ENCODE results near the gene SEZ6.

SEZ6 gene

GRCh38 chr17:29046473-29046839 lies 40.6 kb upstream of the SEZ6 start:
- WGBS, 2 donors (ENCODE audit: extremely low coverage in 2 of 2, insufficient read length in 2 of 2, insufficient replicate concordance in 1 of 2) = no CpG with 5 or more reads among the region's 5 CpGs
- Histone ChIP-seq H3K36me3 (replicated peaks in 1 of 2; ENCODE audit: control insufficient read depth in 2 of 2, insufficient read depth in 2 of 2, low read length in 2 of 2) (no peaks in the 10 kb centered on the region), H2AFZ (ENCODE audit: low read length) (no peak overlapping the region), H2BK5ac (ENCODE audit: low read length) (no peak overlapping the region), H3K79me1 (ENCODE audit: low read depth, low read length) (no peaks in the 10 kb centered on the region), H3K4ac (ENCODE audit: low read length) (no peak overlapping the region), H3K4me3 (ENCODE audit: low read length in 2 of 2) (no peak overlapping the region), H2BK120ac (ENCODE audit: low read depth, low read length) (no peak overlapping the region), H2BK12ac (ENCODE audit: low read length) (no peak overlapping the region), H2BK15ac (ENCODE audit: low read length) (no peak overlapping the region), H3K14ac (ENCODE audit: low read length) (no peak overlapping the region), H3K9me3 (replicated peaks in 1 of 2; ENCODE audit: control insufficient read depth in 2 of 2, insufficient read depth in 1 of 2, low read depth in 1 of 2, low read length in 2 of 2) (no peaks in the 10 kb centered on the region), H3K27ac (replicated peaks; ENCODE audit: low read length) (no peak overlapping the region), H3K23ac (ENCODE audit: low read depth, low read length, poor library complexity) (no peak overlapping the region), H4K8ac (ENCODE audit: low read depth, low read length) (no peak overlapping the region), H2AK5ac (ENCODE audit: low read depth, low read length) (no peak overlapping the region), H3K4me2 (ENCODE audit: insufficient read depth, low read length, poor library complexity, severe bottlenecking) (no peak overlapping the region), H3K9ac (ENCODE audit: low read depth, low read length, poor library complexity) (no peak overlapping the region), H4K91ac (ENCODE audit: low read depth, low read length, poor library complexity) (no peak overlapping the region), H3K18ac (ENCODE audit: low read length) (no peak overlapping the region), H3K4me1 (ENCODE audit: control insufficient read depth in 2 of 2, insufficient read depth in 1 of 2, low read depth in 1 of 2, low read length in 2 of 2) (peaks cover 22 to 71% of the 10 kb centered on the region in 2 donors), H3K27me3 (ENCODE audit: control insufficient read depth in 3 of 3, insufficient read depth in 3 of 3, low read depth in 1 of 3, low read length in 3 of 3) (no peaks in the 10 kb centered on the region)
- no peak for DNase-seq (ENCODE audit: low spot score)

- Histone ChIP-seq H3K9me3 (replicated peaks in 1 of 2; ENCODE audit: control insufficient read depth in 2 of 2, insufficient read depth in 1 of 2, low read depth in 1 of 2, low read length in 2 of 2) (no peaks in the 10 kb centered on the region), H3K4ac (ENCODE audit: low read length) (no peak overlapping the region), H3K79me1 (ENCODE audit: low read depth, low read length) (no peaks in the 10 kb centered on the region), H3K23ac (ENCODE audit: low read depth, low read length, poor library complexity) (no peak overlapping the region), H3K9ac (ENCODE audit: low read depth, low read length, poor library complexity) (no peak overlapping the region), H2AK5ac (ENCODE audit: low read depth, low read length) (no peak overlapping the region), H3K18ac (ENCODE audit: low read length) (no peak overlapping the region), H2BK120ac (ENCODE audit: low read depth, low read length) (no peak overlapping the region), H2BK15ac (ENCODE audit: low read length) (no peak overlapping the region), H2BK5ac (ENCODE audit: low read length) (no peak overlapping the region), H3K4me2 (ENCODE audit: insufficient read depth, low read length, poor library complexity, severe bottlenecking) (no peak overlapping the region), H3K27ac (replicated peaks; ENCODE audit: low read length) (no peak overlapping the region), H2AFZ (ENCODE audit: low read length) (no peak overlapping the region), H3K14ac (ENCODE audit: low read length) (no peak overlapping the region), H3K4me1 (ENCODE audit: control insufficient read depth in 2 of 2, insufficient read depth in 1 of 2, low read depth in 1 of 2, low read length in 2 of 2) (peaks cover 20 to 68% of the 10 kb centered on the region in 2 donors), H3K36me3 (replicated peaks in 1 of 2; ENCODE audit: control insufficient read depth in 2 of 2, insufficient read depth in 2 of 2, low read length in 2 of 2) (no peaks in the 10 kb centered on the region), H3K27me3 (ENCODE audit: control insufficient read depth in 3 of 3, insufficient read depth in 3 of 3, low read depth in 1 of 3, low read length in 3 of 3) (no peaks in the 10 kb centered on the region), H2BK12ac (ENCODE audit: low read length) (no peak overlapping the region), H4K8ac (ENCODE audit: low read depth, low read length) (no peak overlapping the region), H4K91ac (ENCODE audit: low read depth, low read length, poor library complexity) (no peak overlapping the region), H3K4me3 (ENCODE audit: low read length in 2 of 2) (no peak overlapping the region)
- DNase-seq (ENCODE audit: low spot score) = no peak
- no CpG with 5 or more reads among the region's 7 CpGs for WGBS, 2 donors (ENCODE audit: extremely low coverage in 2 of 2, insufficient read length in 2 of 2, insufficient replicate concordance in 1 of 2)
Observed at GRCh38 chr17:29045734-29046472, 40.1 kb upstream of the SEZ6 start.

- Histone ChIP-seq H2AFZ (ENCODE audit: low read length) (no peak overlapping the region), H2BK5ac (ENCODE audit: low read length) (no peak overlapping the region), H2BK15ac (ENCODE audit: low read length) (no peak overlapping the region), H3K4me1 (ENCODE audit: control insufficient read depth in 2 of 2, insufficient read depth in 1 of 2, low read depth in 1 of 2, low read length in 2 of 2) (peaks cover 22 to 70% of the 10 kb centered on the region in 2 donors), H3K4me3 (ENCODE audit: low read length in 2 of 2) (no peak overlapping the region), H3K14ac (ENCODE audit: low read length) (no peak overlapping the region), H3K9me3 (replicated peaks in 1 of 2; ENCODE audit: control insufficient read depth in 2 of 2, insufficient read depth in 1 of 2, low read depth in 1 of 2, low read length in 2 of 2) (no peaks in the 10 kb centered on the region), H4K8ac (ENCODE audit: low read depth, low read length) (no peak overlapping the region), H3K27ac (replicated peaks; ENCODE audit: low read length) (no peak overlapping the region), H3K9ac (ENCODE audit: low read depth, low read length, poor library complexity) (no peak overlapping the region), H3K27me3 (ENCODE audit: control insufficient read depth in 3 of 3, insufficient read depth in 3 of 3, low read depth in 1 of 3, low read length in 3 of 3) (no peaks in the 10 kb centered on the region), H3K18ac (ENCODE audit: low read length) (no peak overlapping the region), H3K36me3 (replicated peaks in 1 of 2; ENCODE audit: control insufficient read depth in 2 of 2, insufficient read depth in 2 of 2, low read length in 2 of 2) (no peaks in the 10 kb centered on the region), H3K23ac (ENCODE audit: low read depth, low read length, poor library complexity) (no peak overlapping the region), H3K4me2 (ENCODE audit: insufficient read depth, low read length, poor library complexity, severe bottlenecking) (no peak overlapping the region), H3K79me1 (ENCODE audit: low read depth, low read length) (no peaks in the 10 kb centered on the region), H3K4ac (ENCODE audit: low read length) (no peak overlapping the region), H2AK5ac (ENCODE audit: low read depth, low read length) (no peak overlapping the region), H4K91ac (ENCODE audit: low read depth, low read length, poor library complexity) (peak overlapping the region; percentile 9), H2BK12ac (ENCODE audit: low read length) (no peak overlapping the region), H2BK120ac (ENCODE audit: low read depth, low read length) (no peak overlapping the region)
- no CpG with 5 or more reads among the region's 4 CpGs for WGBS, 2 donors (ENCODE audit: extremely low coverage in 2 of 2, insufficient read length in 2 of 2, insufficient replicate concordance in 1 of 2)
- DNase-seq (ENCODE audit: low spot score) = no peak
Observed at GRCh38 chr17:29045026-29045425, 39.2 kb upstream of the SEZ6 start.

- H3K27ac ChIP-seq (replicated peaks; ENCODE audit: low read length) = peak overlapping the region; percentile 64
- peaks cover 22 to 68% of the 10 kb centered on the region in 2 donors for H3K4me1 ChIP-seq (ENCODE audit: control insufficient read depth in 2 of 2, insufficient read depth in 1 of 2, low read depth in 1 of 2, low read length in 2 of 2)
- H3K23ac ChIP-seq (ENCODE audit: low read depth, low read length, poor library complexity) = no peak overlapping the region
- H3K27me3 ChIP-seq (ENCODE audit: control insufficient read depth in 3 of 3, insufficient read depth in 3 of 3, low read depth in 1 of 3, low read length in 3 of 3) = no peaks in the 10 kb centered on the region
- no peak overlapping the region for H2AK5ac ChIP-seq (ENCODE audit: low read depth, low read length)
- no peaks in the 10 kb centered on the region for H3K36me3 ChIP-seq (replicated peaks in 1 of 2; ENCODE audit: control insufficient read depth in 2 of 2, insufficient read depth in 2 of 2, low read length in 2 of 2)
- no peak overlapping the region for H3K14ac ChIP-seq (ENCODE audit: low read length)
- no CpG with 5 or more reads among the region's 3 CpGs for WGBS, 2 donors (ENCODE audit: extremely low coverage in 2 of 2, insufficient read length in 2 of 2, insufficient replicate concordance in 1 of 2)
- H4K8ac ChIP-seq (ENCODE audit: low read depth, low read length) = peak overlapping the region; percentile 20
- H3K4ac ChIP-seq (ENCODE audit: low read length) = no peak overlapping the region
- H3K9ac ChIP-seq (ENCODE audit: low read depth, low read length, poor library complexity) = no peak overlapping the region
- no peak overlapping the region for H3K4me2 ChIP-seq (ENCODE audit: insufficient read depth, low read length, poor library complexity, severe bottlenecking)
- H3K79me1 ChIP-seq (ENCODE audit: low read depth, low read length) = no peaks in the 10 kb centered on the region
- peak overlapping the region in 1 of 2 donors; percentile 26 for H3K4me3 ChIP-seq (ENCODE audit: low read length in 2 of 2)
- no peak overlapping the region for H3K18ac ChIP-seq (ENCODE audit: low read length)
- DNase-seq (ENCODE audit: low spot score) = no peak
- no peak overlapping the region for H2BK120ac ChIP-seq (ENCODE audit: low read depth, low read length)
- H2AFZ ChIP-seq (ENCODE audit: low read length) = peak overlapping the region; percentile 86
- H3K9me3 ChIP-seq (replicated peaks in 1 of 2; ENCODE audit: control insufficient read depth in 2 of 2, insufficient read depth in 1 of 2, low read depth in 1 of 2, low read length in 2 of 2) = no peaks in the 10 kb centered on the region
- no peak overlapping the region for H2BK15ac ChIP-seq (ENCODE audit: low read length)
- no peak overlapping the region for H2BK5ac ChIP-seq (ENCODE audit: low read length)
- H4K91ac ChIP-seq (ENCODE audit: low read depth, low read length, poor library complexity) = no peak overlapping the region
- no peak overlapping the region for H2BK12ac ChIP-seq (ENCODE audit: low read length)
Observed at GRCh38 chr17:29043539-29044145, 37.8 kb upstream of the SEZ6 start.

All from neuronal stem cell (in vitro differentiated cells).